ENCODE measurements around the gene TSPAN9.

GRCh38 chr12:3305904-3306619 is 228.9 kb downstream of the TSPAN9 start:
- TF ChIP-seq MXI1 (IDR thresholded peaks at IDR 0.05; ENCODE audit: low read depth, low read length) (no peak), POLR2AphosphoS2 (IDR thresholded peaks at IDR 0.05; ENCODE audit: low read depth, low read length) (no peak), YY1 (IDR thresholded peaks at IDR 0.05; ENCODE audit: low read depth, low read length) (no peak), EZH2 (IDR thresholded peaks at IDR 0.05; ENCODE audit: borderline replicate concordance, control insufficient read depth, low read depth, low read length) (no peak), ETV6 (conservative IDR thresholded peaks at IDR 0.05 in 1 of 2, IDR thresholded peaks at IDR 0.05 in 1 of 2; ENCODE audit: borderline replicate concordance in 1 of 2, low read depth in 1 of 2) (no peak), MAX (IDR thresholded peaks at IDR 0.05; ENCODE audit: low read depth, low read length) (no peak), NFYA (IDR thresholded peaks at IDR 0.05; ENCODE audit: borderline replicate concordance, low read depth, low read length) (no peak), CTCF (IDR thresholded peaks at IDR 0.05 in 2 of 3, conservative IDR thresholded peaks at IDR 0.05 in 1 of 3; ENCODE audit: control insufficient read depth in 2 of 3, extremely low read depth in 1 of 3, insufficient read depth in 1 of 3, low read depth in 3 of 3, low read length in 3 of 3) (no peak), REST (IDR thresholded peaks at IDR 0.05; ENCODE audit: low read depth, low read length) (no peak), ZNF274 (IDR thresholded peaks at IDR 0.05; ENCODE audit: insufficient read depth, insufficient read length) (no peak)
